A549 treated with AZD9567 at 1 μM for 4 hours (cell line): Measurements from ENCODE around the gene GDPD2. TPM values are rescaled to one million over a fixed set of nuclear protein-coding genes. Genes with fewer than 3 reads are reported as not detected.

Experiments used
- total RNA-seq: library from RNA; stranded (reverse); fragments of 200-300 nt; extraction: Qiagen RNA extraction; gene quantifications from 5 replicates; pipeline ENCODE4 v1.2.3, GENCODE V29; 2022; ENCODE audit not compliant: insufficient read depth

Gene GDPD2
- total RNA-seq = 0.06 to 0.09 TPM (median 0.08 TPM) in 3 of 5 replicates, not detected in the others

GRCh38 chrX:70422851-70423341 is at the start of gene GDPD2:
GDPD2 (plus strand) TSS chrX:70423314; CDS start chrX:70424985, 1,671 bp downstream.

GRCh38 chrX:70444326-70444945 is 21.3 kb downstream of the GDPD2 start, which contains the start of gene DLG3:
DLG3 (plus strand) TSS chrX:70444835; CDS start chrX:70445202, 367 bp downstream.

Other genes starting within 250 kb of the GDPD2 start
- gene DGAT2L6, start 245.8 kb upstream of the GDPD2 start, total RNA-seq = not detected in 5 replicates
- gene AWAT1, start 188.7 kb upstream of the GDPD2 start, total RNA-seq = not detected in 5 replicates
- gene P2RY4, start 163.1 kb upstream of the GDPD2 start, total RNA-seq = 0.05 to 0.12 TPM in 2 of 5 replicates, not detected in the others
- not detected in 5 replicates for gene ARR3, start 155.0 kb upstream of the GDPD2 start, total RNA-seq
- gene RAB41, start 141.1 kb upstream of the GDPD2 start, total RNA-seq = not detected in 5 replicates
- 87.0 to 117 TPM (median 90.7 TPM) in 5 replicates for gene PDZD11, start 133.4 kb upstream of the GDPD2 start, total RNA-seq
- gene KIF4A, start 133.2 kb upstream of the GDPD2 start, total RNA-seq = 25.0 to 31.1 TPM (median 27.3 TPM) in 5 replicates
- gene DLG3, start 21.5 kb downstream of the GDPD2 start, total RNA-seq = 2.4 to 7.6 TPM (median 4.8 TPM) in 5 replicates